H9 (cell line): Measurements from ENCODE around the gene ZNF691. TPM values are rescaled to one million over a fixed set of nuclear protein-coding genes. Genes with fewer than 3 reads are reported as not detected.

Experiments used
- DNase-seq: peaks from one replicate; pipeline ENCODE4 v3.0.0-alpha.2; 2017
- H2AFZ ChIP-seq: one replicate; pipeline ENCODE4 v1.6.1; 2013; ENCODE audit warnings: mild to moderate bottlenecking, low read length, control low read depth, moderate library complexity
- H2AK5ac ChIP-seq: 2 replicates; pipeline ENCODE4 v1.6.1; 2013; ENCODE audit warnings: low read length, control low read depth, mixed read lengths; ENCODE audit not compliant: insufficient read length
- H2BK120ac ChIP-seq: one replicate; pipeline ENCODE4 v1.6.1; 2013; ENCODE audit warnings: low read depth, mild to moderate bottlenecking, low read length, control low read depth, inconsistent platforms; ENCODE audit not compliant: poor library complexity, severe bottlenecking
- H2BK12ac ChIP-seq: 2 replicates; pipeline ENCODE4 v1.6.1; 2013; ENCODE audit warnings: low read length, control low read depth, mixed read lengths, low read depth; ENCODE audit not compliant: insufficient read length
- H2BK15ac ChIP-seq: 2 replicates; pipeline ENCODE4 v1.6.1; 2013; ENCODE audit warnings: low read depth, low read length, control low read depth
- H2BK20ac ChIP-seq: one replicate; pipeline ENCODE4 v1.6.1; 2013; ENCODE audit warnings: low read depth, mild to moderate bottlenecking, low read length, control low read depth, inconsistent platforms; ENCODE audit not compliant: poor library complexity, severe bottlenecking
- H2BK5ac ChIP-seq: 2 replicates; pipeline ENCODE4 v1.6.1; 2013; ENCODE audit warnings: low read length, control low read depth, mixed read lengths; ENCODE audit not compliant: insufficient read length
- H3K14ac ChIP-seq: 2 replicates; pipeline ENCODE4 v1.6.1; 2013; ENCODE audit warnings: low read length, control low read depth; ENCODE audit not compliant: insufficient read depth
- H3K18ac ChIP-seq: 2 replicates; pipeline ENCODE4 v1.6.1; 2013; ENCODE audit warnings: low read depth, mild to moderate bottlenecking, mixed read lengths, low read length, control low read depth; ENCODE audit not compliant: insufficient read length
- H3K23ac ChIP-seq: 2 replicates; pipeline ENCODE4 v1.6.1; 2013; ENCODE audit warnings: low read length, control low read depth, mixed read lengths, low read depth; ENCODE audit not compliant: insufficient read length
- H3K23me2 ChIP-seq: 2 replicates; pipeline ENCODE4 v1.6.1; 2013; ENCODE audit warnings: low read depth, mild to moderate bottlenecking, mixed read lengths, low read length, control low read depth; ENCODE audit not compliant: insufficient read length, poor library complexity, severe bottlenecking
- H3K27ac ChIP-seq: 2 replicates; pipeline ENCODE4 v1.5.1; 2013; ENCODE audit warnings: low read length, control low read depth, mixed read lengths, low read depth; ENCODE audit not compliant: insufficient read length
- H3K27me3 ChIP-seq: 2 replicates; pipeline ENCODE4 v1.6.1; 2013; ENCODE audit warnings: low read length, control low read depth, inconsistent platforms; ENCODE audit not compliant: insufficient read depth
- H3K4ac ChIP-seq: 2 replicates; pipeline ENCODE4 v1.6.1; 2013; ENCODE audit warnings: low read depth, mild to moderate bottlenecking, control low read depth, inconsistent platforms, low read length, moderate library complexity
- H3K4me1 ChIP-seq: 2 replicates; pipeline ENCODE4 v1.6.1; 2013; ENCODE audit warnings: low read length, control low read depth, inconsistent platforms; ENCODE audit not compliant: insufficient read depth
- H3K4me2 ChIP-seq: 2 replicates; pipeline ENCODE4 v1.6.1; 2013; ENCODE audit warnings: low read length, control low read depth, mixed read lengths; ENCODE audit not compliant: insufficient read length, insufficient read depth
- H3K56ac ChIP-seq: 2 replicates; pipeline ENCODE4 v1.6.1; 2013; ENCODE audit warnings: low read depth, mild to moderate bottlenecking, mixed read lengths, low read length, control low read depth; ENCODE audit not compliant: insufficient read length
- H3K79me1 ChIP-seq: 2 replicates; pipeline ENCODE4 v1.6.1; 2013; ENCODE audit warnings: low read depth, mild to moderate bottlenecking, moderate library complexity, low read length, control low read depth, inconsistent platforms; ENCODE audit not compliant: insufficient read depth, poor library complexity, severe bottlenecking
- H3K79me2 ChIP-seq: 2 replicates; pipeline ENCODE4 v1.6.1; 2013; ENCODE audit warnings: low read length, control low read depth, inconsistent platforms; ENCODE audit not compliant: insufficient read depth
- H3K9ac ChIP-seq: 2 replicates; pipeline ENCODE4 v1.6.1; 2013; ENCODE audit warnings: low read length, control low read depth, mixed read lengths; ENCODE audit not compliant: insufficient read length; ENCODE audit errors: extremely low read depth
- H3K9me3 ChIP-seq: one replicate; pipeline ENCODE4 v1.6.1; 2013; ENCODE audit warnings: low read depth, low read length, inconsistent platforms; ENCODE audit not compliant: control insufficient read depth
- H3T11ph ChIP-seq: one replicate; pipeline ENCODE4 v1.6.1; 2013; ENCODE audit warnings: mild to moderate bottlenecking, low read length, control low read depth, inconsistent platforms
- H4K20me1 ChIP-seq: one replicate; pipeline ENCODE4 v1.6.1; 2013; ENCODE audit not compliant: control insufficient read depth, insufficient read length, insufficient read depth
- H4K5ac ChIP-seq: 2 replicates; pipeline ENCODE4 v1.6.1; 2013; ENCODE audit warnings: low read depth, mild to moderate bottlenecking, mixed read lengths, low read length, control low read depth; ENCODE audit not compliant: insufficient read length
- H4K8ac ChIP-seq: replicated peaks from 2 replicates; pipeline ENCODE4 v1.6.1; 2013; ENCODE audit warnings: low read length, control low read depth, mixed read lengths, low read depth; ENCODE audit not compliant: insufficient read length
- H4K91ac ChIP-seq: 2 replicates; pipeline ENCODE4 v1.6.1; 2013; ENCODE audit warnings: low read depth, mild to moderate bottlenecking, moderate library complexity, mixed read lengths, low read length, control low read depth; ENCODE audit not compliant: insufficient read length
- H3K27ac Mint-ChIP-seq, 3 experiments: 2 replicates in 2 of 3; 3 replicates in 1 of 3; pipeline ENCODE4 v1.8.0; 2020 to 2021; ENCODE audit warnings: mixed read lengths in 3 of 3, mild to moderate bottlenecking in 1 of 3, moderate library complexity in 1 of 3
- H3K27me3 Mint-ChIP-seq: 2 replicates; pipeline ENCODE4 v1.8.0; 2021; ENCODE audit warnings: low read depth, mild to moderate bottlenecking, moderate library complexity, mixed read lengths
- H3K36me3 Mint-ChIP-seq, 3 experiments: 2 replicates in 2 of 3; 3 replicates in 1 of 3; pipeline ENCODE4 v1.8.0; 2020 to 2021; ENCODE audit warnings: low read depth in 3 of 3, mixed read lengths in 3 of 3; ENCODE audit not compliant: insufficient read depth in 1 of 3
- H3K4me1 Mint-ChIP-seq, 2 experiments: 2 replicates each; pipeline ENCODE4 v1.8.0; 2020; ENCODE audit warnings: mixed read lengths in 2 of 2
- H3K4me3 Mint-ChIP-seq, 2 experiments: 2 replicates in 1 of 2; 3 replicates in 1 of 2; pipeline ENCODE4 v1.8.0; 2020 to 2021; ENCODE audit warnings: mild to moderate bottlenecking in 2 of 2, mixed read lengths in 2 of 2, moderate library complexity in 1 of 2
- H3K9me3 Mint-ChIP-seq, 2 experiments: 2 replicates in 1 of 2; 3 replicates in 1 of 2; pipeline ENCODE4 v1.8.0; 2020; ENCODE audit warnings: mild to moderate bottlenecking in 2 of 2, mixed read lengths in 2 of 2, moderate library complexity in 1 of 2
- WGBS: extraction: QIAGEN DNeasy Blood & Tissue Kit; methylation state at CpG from one replicate; pipeline ENCODE4 v1.1.7; 2013; ENCODE audit warnings: missing lambda C conversion rate, low lambda C conversion rate, mixed read lengths; ENCODE audit not compliant: insufficient read length; ENCODE audit errors: extremely low coverage; 5-methylcytosine and 5-hydroxymethylcytosine counted together
- total RNA-seq: library from RNA; stranded (reverse); gene quantifications from 2 replicates; pipeline ENCODE4 v1.2.1, GENCODE V29; 2021
- TF ChIP-seq, protein P1 (sequence below): fragments of 200-600 bp; sonication (generic); conservative IDR thresholded peaks from 3 replicates; pipeline ENCODE4 v1.8.0; 2021; ENCODE audit warnings: antibody characterized with exemption, mild to moderate bottlenecking

Gene ZNF691
- total RNA-seq, 1 experiment from 2014 or later = 20.1 TPM

- H3K4me1 Mint-ChIP-seq = peaks cover 3% of the 10 kb centered on the region in 2 experiments; a peak in 1 of 4 replicates
- H2BK15ac ChIP-seq = no peak overlapping the region
- WGBS = no CpG with 5 or more reads among the region's 17 CpGs
- H4K20me1 ChIP-seq = no peaks in the 10 kb centered on the region
- TF ChIP-seq, protein P1, sequence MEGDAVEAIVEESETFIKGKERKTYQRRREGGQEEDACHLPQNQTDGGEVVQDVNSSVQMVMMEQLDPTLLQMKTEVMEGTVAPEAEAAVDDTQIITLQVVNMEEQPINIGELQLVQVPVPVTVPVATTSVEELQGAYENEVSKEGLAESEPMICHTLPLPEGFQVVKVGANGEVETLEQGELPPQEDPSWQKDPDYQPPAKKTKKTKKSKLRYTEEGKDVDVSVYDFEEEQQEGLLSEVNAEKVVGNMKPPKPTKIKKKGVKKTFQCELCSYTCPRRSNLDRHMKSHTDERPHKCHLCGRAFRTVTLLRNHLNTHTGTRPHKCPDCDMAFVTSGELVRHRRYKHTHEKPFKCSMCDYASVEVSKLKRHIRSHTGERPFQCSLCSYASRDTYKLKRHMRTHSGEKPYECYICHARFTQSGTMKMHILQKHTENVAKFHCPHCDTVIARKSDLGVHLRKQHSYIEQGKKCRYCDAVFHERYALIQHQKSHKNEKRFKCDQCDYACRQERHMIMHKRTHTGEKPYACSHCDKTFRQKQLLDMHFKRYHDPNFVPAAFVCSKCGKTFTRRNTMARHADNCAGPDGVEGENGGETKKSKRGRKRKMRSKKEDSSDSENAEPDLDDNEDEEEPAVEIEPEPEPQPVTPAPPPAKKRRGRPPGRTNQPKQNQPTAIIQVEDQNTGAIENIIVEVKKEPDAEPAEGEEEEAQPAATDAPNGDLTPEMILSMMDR = peak; percentile 37
- H3K9ac ChIP-seq = no peak overlapping the region
- no peaks in the 10 kb centered on the region for H3K36me3 Mint-ChIP-seq
- no peaks in the 10 kb centered on the region for H3K79me2 ChIP-seq
- H3K27ac ChIP-seq = no peak overlapping the region
- H2BK5ac ChIP-seq = no peak overlapping the region
- no peaks in the 10 kb centered on the region for H3K9me3 Mint-ChIP-seq
- H2BK12ac ChIP-seq = no peak overlapping the region
- no peak overlapping the region for H3K56ac ChIP-seq
- no peak overlapping the region for H3K23ac ChIP-seq
- DNase-seq = peak; percentile 37
- no peak overlapping the region for H4K5ac ChIP-seq
- no peak overlapping the region for H3K4me3 Mint-ChIP-seq
- H3K18ac ChIP-seq = no peak overlapping the region
- H3K23me2 ChIP-seq = no peaks in the 10 kb centered on the region
- no peak overlapping the region for H4K91ac ChIP-seq
- no peak overlapping the region for H2AK5ac ChIP-seq
- no peak overlapping the region for H2BK120ac ChIP-seq
- no peaks in the 10 kb centered on the region for H3K27me3 Mint-ChIP-seq
- no peaks in the 10 kb centered on the region for H3K27me3 ChIP-seq
- no peaks in the 10 kb centered on the region for H3K9me3 ChIP-seq
- no peak overlapping the region for H3K4ac ChIP-seq
- no peak overlapping the region for H3K4me2 ChIP-seq
- no peaks in the 10 kb centered on the region for H3K79me1 ChIP-seq
- H3K14ac ChIP-seq = no peak overlapping the region
- no peak overlapping the region for H2AFZ ChIP-seq
- 0 out of 2 replicates have a peak, but pooled peaks cover 3% of the 10 kb centered on the region for H3K4me1 ChIP-seq
- no peak overlapping the region for H4K8ac ChIP-seq
- H2BK20ac ChIP-seq = no peak overlapping the region
- H3T11ph ChIP-seq = no peak overlapping the region
- peak overlapping the region in 1 of 3 experiments; percentile 49; a peak in 1 of 7 replicates for H3K27ac Mint-ChIP-seq
Observed at GRCh38 chr1:42830631-42831030, 15.8 kb upstream of the ZNF691 start.
